Smooth muscle cell (in vitro differentiated cells): ENCODE results near the gene CIAO2B. TPM values are rescaled to one million over a fixed set of nuclear protein-coding genes. Genes with fewer than 3 reads are reported as not detected.

Experiments used
- DNase-seq: peaks from one replicate; lab custom pipeline; 2025; ENCODE audit not compliant: unreplicated experiment; lab: John Stamatoyannopoulos, UW
- H2AFZ ChIP-seq: fragments of 200-600 bp; sonication (generic); 2 replicates; pipeline ENCODE4 v1.6.0; 2016; ENCODE audit warnings: antibody characterized with exemption, low read depth, mild to moderate bottlenecking
- H3F3A ChIP-seq: fragments of 200-600 bp; sonication (generic); 2 replicates; pipeline ENCODE4 v1.6.0; 2017; ENCODE audit warnings: antibody characterized with exemption, low read depth
- H3K27ac ChIP-seq: fragments of 200-600 bp; sonication (generic); 2 replicates; pipeline ENCODE4 v1.5.1; 2016; ENCODE audit warnings: low read depth, mild to moderate bottlenecking
- H3K27me3 ChIP-seq: fragments of 200-600 bp; sonication (generic); 2 replicates; pipeline ENCODE4 v1.6.1; 2016; ENCODE audit warnings: low read depth, mild to moderate bottlenecking
- H3K36me3 ChIP-seq: fragments of 200-600 bp; sonication (generic); 2 replicates; pipeline ENCODE4 v1.5.1; 2016; ENCODE audit warnings: low read depth
- H3K4me1 ChIP-seq: fragments of 200-600 bp; sonication (generic); 2 replicates; pipeline ENCODE4 v1.5.1; 2016; ENCODE audit warnings: low read depth
- H3K4me2 ChIP-seq: fragments of 200-600 bp; sonication (generic); 2 replicates; pipeline ENCODE4 v1.6.0; 2016; ENCODE audit warnings: mild to moderate bottlenecking
- H3K4me3 ChIP-seq: fragments of 200-600 bp; sonication (generic); 2 replicates; pipeline ENCODE4 v1.5.1; 2016; ENCODE audit warnings: mild to moderate bottlenecking
- H3K79me2 ChIP-seq: fragments of 200-600 bp; sonication (generic); 2 replicates; pipeline ENCODE4 v1.6.0; 2016; ENCODE audit warnings: low read depth, mild to moderate bottlenecking
- H3K9ac ChIP-seq: fragments of 200-600 bp; sonication (generic); 2 replicates; pipeline ENCODE4 v1.6.0; 2016; ENCODE audit warnings: low read depth
- H3K9me3 ChIP-seq: fragments of 200-600 bp; sonication (generic); replicated peaks from 2 replicates; pipeline ENCODE4 v1.5.1; 2016; ENCODE audit warnings: low read depth
- H4K20me1 ChIP-seq: fragments of 200-600 bp; sonication (generic); 2 replicates; pipeline ENCODE4 v1.6.0; 2016; ENCODE audit warnings: low read depth
- WGBS: methylation state at CpG from one replicate; pipeline ENCODE4 v1.1.7; 2016; ENCODE audit warnings: low lambda C conversion rate; 5-methylcytosine and 5-hydroxymethylcytosine counted together
- polyA plus RNA-seq: library from polyadenylated mRNA; unstranded; fragments of >200 nt; fragmentation: Nextera tagmentation; extraction: Ambion mirVana; gene quantifications from 2 replicates; pipeline ENCODE4 v1.2.1, GENCODE V29; 2016
- total RNA-seq: library from RNA; depleted of rRNA; stranded (reverse); fragments of >200 nt; gene quantifications from 2 replicates; pipeline ENCODE4 v1.2.3, GENCODE V29; 2014
- TF ChIP-seq, protein P1 (sequence below): fragments of 200-600 bp; sonication (generic); IDR thresholded peaks from 2 replicates; pipeline ENCODE4 v1.5.1; 2017; ENCODE audit warnings: borderline replicate concordance, mild to moderate bottlenecking, antibody characterized with exemption; ENCODE audit not compliant: insufficient read depth, poor library complexity, severe bottlenecking

The CIAO2B gene
- total and polyA plus RNA-seq, 2 experiments from 2014 or later = 141 to 173 TPM

DNA sequence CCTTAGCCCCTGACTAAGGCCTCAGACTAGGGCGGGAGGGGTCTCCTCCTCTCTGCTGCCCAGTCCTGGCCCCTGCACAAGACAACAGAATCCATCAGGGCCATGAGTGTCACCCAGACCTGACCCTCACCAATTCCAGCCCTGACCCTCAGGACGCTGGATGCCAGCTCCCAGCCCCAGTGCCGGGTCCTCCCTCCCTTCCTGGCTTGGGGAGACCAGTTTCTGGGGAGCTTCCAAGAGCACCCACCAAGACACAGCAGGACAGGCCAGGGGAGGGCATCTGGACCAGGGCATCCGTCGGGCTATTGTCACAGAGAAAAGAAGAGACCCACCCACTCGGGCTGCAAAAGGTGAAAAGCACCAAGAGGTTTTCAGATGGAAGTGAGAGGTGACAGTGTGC lies 39.5 kb upstream of the CIAO2B start:
- WGBS = 93% methylated on average over 6 of the region's 6 CpGs
- H3F3A ChIP-seq = no peaks in the 10 kb centered on the region

DNA sequence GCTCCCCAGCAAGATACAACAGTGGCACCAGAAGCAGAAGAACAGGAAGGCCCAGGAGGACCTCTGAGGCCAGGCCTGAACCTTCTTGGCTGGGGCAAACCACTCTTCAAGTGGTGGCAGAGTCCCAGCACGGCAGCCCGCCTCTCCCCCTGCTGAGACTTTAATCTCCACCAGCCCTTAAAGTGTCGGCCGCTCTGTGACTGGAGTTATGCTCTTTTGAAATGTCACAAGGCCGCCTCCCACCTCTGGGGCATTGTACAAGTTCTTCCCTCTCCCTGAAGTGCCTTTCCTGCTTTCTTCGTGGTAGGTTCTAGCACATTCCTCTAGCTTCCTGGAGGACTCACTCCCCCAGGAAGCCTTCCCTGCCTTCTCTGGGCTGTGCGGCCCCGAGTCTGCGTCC lies 38.8 kb upstream of the CIAO2B start:
- Histone ChIP-seq H3K79me2 (no peaks in the 10 kb centered on the region), H3K9me3 (no peaks in the 10 kb centered on the region), H3K4me2 (no peak overlapping the region), H3K4me3 (no peak overlapping the region), H3K27ac (no peak overlapping the region), H2AFZ (no peak overlapping the region), H3K4me1 (no peaks in the 10 kb centered on the region), H3K9ac (no peak overlapping the region), H4K20me1 (no peaks in the 10 kb centered on the region), H3K27me3 (no peaks in the 10 kb centered on the region), H3K36me3 (no peaks in the 10 kb centered on the region), H3F3A (no peaks in the 10 kb centered on the region)
- TF ChIP-seq, protein P1, sequence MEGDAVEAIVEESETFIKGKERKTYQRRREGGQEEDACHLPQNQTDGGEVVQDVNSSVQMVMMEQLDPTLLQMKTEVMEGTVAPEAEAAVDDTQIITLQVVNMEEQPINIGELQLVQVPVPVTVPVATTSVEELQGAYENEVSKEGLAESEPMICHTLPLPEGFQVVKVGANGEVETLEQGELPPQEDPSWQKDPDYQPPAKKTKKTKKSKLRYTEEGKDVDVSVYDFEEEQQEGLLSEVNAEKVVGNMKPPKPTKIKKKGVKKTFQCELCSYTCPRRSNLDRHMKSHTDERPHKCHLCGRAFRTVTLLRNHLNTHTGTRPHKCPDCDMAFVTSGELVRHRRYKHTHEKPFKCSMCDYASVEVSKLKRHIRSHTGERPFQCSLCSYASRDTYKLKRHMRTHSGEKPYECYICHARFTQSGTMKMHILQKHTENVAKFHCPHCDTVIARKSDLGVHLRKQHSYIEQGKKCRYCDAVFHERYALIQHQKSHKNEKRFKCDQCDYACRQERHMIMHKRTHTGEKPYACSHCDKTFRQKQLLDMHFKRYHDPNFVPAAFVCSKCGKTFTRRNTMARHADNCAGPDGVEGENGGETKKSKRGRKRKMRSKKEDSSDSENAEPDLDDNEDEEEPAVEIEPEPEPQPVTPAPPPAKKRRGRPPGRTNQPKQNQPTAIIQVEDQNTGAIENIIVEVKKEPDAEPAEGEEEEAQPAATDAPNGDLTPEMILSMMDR = no peak
- no peak for DNase-seq
- WGBS = 54% methylated on average over 9 of the region's 9 CpGs

More for the DNA sequence above, 39.5 kb upstream of the CIAO2B start:
- TF ChIP-seq, protein P1 = no peak
- no peak overlapping the region for H3K27ac ChIP-seq
- H3K4me1 ChIP-seq = no peaks in the 10 kb centered on the region
- no peak for DNase-seq
- H3K4me3 ChIP-seq = no peak overlapping the region
- H3K9me3 ChIP-seq = no peaks in the 10 kb centered on the region
- H3K27me3 ChIP-seq = no peaks in the 10 kb centered on the region
- H3K9ac ChIP-seq = no peak overlapping the region
- H3K36me3 ChIP-seq = no peaks in the 10 kb centered on the region
- H3K4me2 ChIP-seq = no peak overlapping the region
- no peaks in the 10 kb centered on the region for H3K79me2 ChIP-seq
- H2AFZ ChIP-seq = no peak overlapping the region
- no peaks in the 10 kb centered on the region for H4K20me1 ChIP-seq

DNA sequence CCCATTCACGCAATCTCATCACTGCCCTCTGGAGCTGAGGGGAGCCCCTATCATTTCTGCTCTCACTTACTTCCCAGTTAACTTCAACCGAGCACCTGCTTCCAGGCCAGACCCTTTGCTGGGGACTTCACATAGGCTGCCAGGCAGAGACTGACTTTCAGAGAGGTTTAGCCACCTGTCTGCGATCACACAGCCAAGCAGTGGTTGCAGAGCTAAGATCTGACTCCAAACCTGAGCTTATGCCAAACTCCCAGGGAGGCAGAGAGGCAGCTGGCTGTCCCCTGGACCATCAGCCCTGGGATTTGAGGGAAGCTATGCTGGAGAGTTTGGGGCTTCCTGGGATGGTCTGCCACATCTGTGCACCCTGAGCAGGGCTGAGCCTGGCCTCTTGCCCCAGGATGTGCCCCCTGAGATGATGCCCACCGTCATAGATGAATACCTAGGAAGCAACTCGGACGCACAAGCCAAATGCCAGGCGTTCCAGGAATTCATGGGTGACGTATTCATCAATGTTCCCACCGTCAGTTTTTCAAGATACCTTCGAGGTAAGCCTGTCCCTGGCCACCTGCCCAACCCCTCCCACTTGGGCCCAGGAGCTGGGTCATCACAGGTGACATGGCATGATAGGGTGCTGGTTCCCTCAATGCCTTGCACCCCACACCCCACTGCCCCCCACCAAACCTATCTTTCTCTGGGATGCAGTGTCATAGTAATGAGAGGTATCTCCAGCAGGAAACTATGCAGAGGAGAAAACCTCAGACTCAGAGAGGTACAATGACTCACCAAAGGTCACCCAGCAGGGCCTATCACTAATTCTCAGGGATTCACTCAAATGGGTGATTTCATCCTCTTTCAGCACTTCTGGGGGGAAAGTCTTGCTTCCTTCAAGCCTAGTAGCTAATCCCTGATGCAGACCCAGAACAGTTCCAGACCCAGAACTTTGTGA lies 36.8 kb upstream of the CIAO2B start:
- no peak overlapping the region for H3K4me3 ChIP-seq
- TF ChIP-seq, protein P1 = no peak
- H3K9me3 ChIP-seq = no peaks in the 10 kb centered on the region
- no peak overlapping the region for H2AFZ ChIP-seq
- no peak overlapping the region for H3K27ac ChIP-seq
- H4K20me1 ChIP-seq = no peaks in the 10 kb centered on the region
- no peaks in the 10 kb centered on the region for H3K36me3 ChIP-seq
- DNase-seq = no peak
- no peaks in the 10 kb centered on the region for H3K79me2 ChIP-seq
- H3K27me3 ChIP-seq = no peaks in the 10 kb centered on the region
- no peaks in the 10 kb centered on the region for H3F3A ChIP-seq
- WGBS = 88% methylated on average over 10 of the region's 10 CpGs
- H3K4me1 ChIP-seq = no peaks in the 10 kb centered on the region
- no peak overlapping the region for H3K4me2 ChIP-seq
- no peak overlapping the region for H3K9ac ChIP-seq
